HepG2 (cell line): ENCODE data around the gene PIM3. TPM values are rescaled to one million over a fixed set of nuclear protein-coding genes. Genes with fewer than 3 reads are reported as not detected.
A peak's percentile ranks its signal among the peaks of the same experiment; 100 is the strongest.

Experiments
- ATAC-seq: fragments of 200-7000 bp; cut with Tn5 transposase; 3 replicates; pipeline ENCODE4 v1.9.1; 2020; ENCODE audit warnings: mild to moderate bottlenecking, moderate library complexity
- BruUV-seq: library from RNA; stranded (reverse); fragments of 400-500 nt; replicated peaks from 2 replicates; lab custom pipeline; 2021; lab: Mats Ljungman, UMichigan
- CTCF ChIA-PET: fragments of 300-600 bp; formaldehyde crosslinking; extraction: SDS; loops from one replicate; lab custom pipeline; 2021; ENCODE audit warnings: low total read pairs, inconsistent platforms, low intra/inter-chr PET ratio; lab: Yijun Ruan, JAX
- POLR2A ChIA-PET: fragments of 350-600 bp; sonication (Branson Sonifier 250); formaldehyde crosslinking; loops from one replicate; lab custom pipeline; 2020; ENCODE audit warnings: antibody characterized with exemption, inconsistent platforms; lab: Yijun Ruan, JAX
- DNase-seq: peaks from one replicate; pipeline ENCODE4 v3.0.0-alpha.2; 2015; ENCODE audit warnings: low spot score
- FAIRE-seq: peaks from 3 replicates; lab custom pipeline; 2011; peaks lifted over from hg19 to GRCh38; lab: Jason Lieb, UNC
- H2AFZ ChIP-seq: one replicate; pipeline ENCODE4 v1.6.1; 2011; ENCODE audit warnings: low read length, inconsistent platforms
- H3K27ac ChIP-seq: fragments of 300-600 bp; 3 replicates; pipeline ENCODE4 v1.8.0; 2011; ENCODE audit warnings: mixed run types, mild to moderate bottlenecking, mixed read lengths, low read length, inconsistent platforms; ENCODE audit not compliant: insufficient read depth; ENCODE audit errors: extremely low read length
- H3K27me3 ChIP-seq, 2 experiments: fragments of 200-600 bp in 1 of 2; 2 replicates in 1 of 2; 3 replicates in 1 of 2; pipeline versions ENCODE4 v1.6.0 to v1.8.0; 2011; ENCODE audit warnings: low read length in 2 of 2, mild to moderate bottlenecking in 2 of 2, moderate library complexity in 2 of 2, inconsistent platforms in 1 of 2; ENCODE audit not compliant: insufficient read depth in 2 of 2, control insufficient read depth in 1 of 2
- H3K36me3 ChIP-seq, 2 experiments: fragments of 200-600 bp in 1 of 2; replicated peaks in 1 of 2; 2 replicates in 1 of 2; 3 replicates in 1 of 2; pipeline versions ENCODE4 v1.5.1 to v1.8.0; 2011; ENCODE audit warnings: low read length in 2 of 2, inconsistent platforms in 1 of 2; ENCODE audit not compliant: insufficient read depth in 2 of 2, control insufficient read depth in 1 of 2
- H3K4me1 ChIP-seq: 2 replicates; pipeline ENCODE4 v1.5.1; 2012; ENCODE audit warnings: low read length, inconsistent platforms; ENCODE audit not compliant: insufficient read depth
- H3K4me2 ChIP-seq: 2 replicates; pipeline ENCODE4 v1.6.0; 2011; ENCODE audit warnings: low read depth, low read length, inconsistent platforms
- H3K4me3 ChIP-seq, 3 experiments: fragments of 200-600 bp in 1 of 3; sonication (generic), shearing (Covaris generic) in 1 of 3; replicated peaks in 1 of 3; 2 replicates each; pipeline ENCODE4 v1.5.1; 2011 to 2016; ENCODE audit warnings: low read length in 3 of 3, inconsistent platforms in 2 of 3, low read depth in 2 of 3, mild to moderate bottlenecking in 2 of 3, control low read depth in 1 of 3, mixed read lengths in 1 of 3; ENCODE audit not compliant: insufficient read depth in 1 of 3
- H3K79me2 ChIP-seq: one replicate; pipeline ENCODE4 v1.6.1; 2011; ENCODE audit warnings: low read length, inconsistent platforms; ENCODE audit not compliant: insufficient read depth
- H3K9ac ChIP-seq: 2 replicates; pipeline ENCODE4 v1.6.0; 2011; ENCODE audit warnings: mild to moderate bottlenecking, low read depth, low read length, inconsistent platforms; ENCODE audit not compliant: insufficient read depth
- H3K9me3 ChIP-seq: 2 replicates; pipeline ENCODE4 v1.5.1; 2012; ENCODE audit warnings: mild to moderate bottlenecking, low read length
- H4K20me1 ChIP-seq: 2 replicates; pipeline ENCODE4 v1.6.0; 2011; ENCODE audit warnings: inconsistent platforms, mild to moderate bottlenecking, low read length, moderate library complexity; ENCODE audit not compliant: insufficient read depth
- GABPB1 ChIP-seq: IDR thresholded peaks from 2 replicates; pipeline ENCODE4 v1.6.1; 2016; ENCODE audit warnings: mild to moderate bottlenecking, missing genetic modification reagents, moderate library complexity, missing compliant biosample characterization
- GLI4 ChIP-seq: sonication (generic); formaldehyde crosslinking; IDR thresholded peaks from 2 replicates; pipeline ENCODE4 v1.5.1; 2020; ENCODE audit warnings: missing genetic modification reagents, mild to moderate bottlenecking, moderate library complexity, borderline replicate concordance
- HNRNPLL ChIP-seq: fragments of 200-400 bp; formaldehyde crosslinking; IDR thresholded peaks from 2 replicates; pipeline ENCODE4 v1.6.1; 2017; ENCODE audit warnings: mild to moderate bottlenecking, low read depth, low read length; ENCODE audit not compliant: poor library complexity, severe bottlenecking
- KDM5B ChIP-seq: sonication (generic); formaldehyde crosslinking; IDR thresholded peaks from 2 replicates; pipeline ENCODE4 v1.4.0; 2020; ENCODE audit warnings: missing genetic modification reagents, mild to moderate bottlenecking, borderline replicate concordance
- SMYD3 ChIP-seq: sonication (generic); formaldehyde crosslinking; IDR thresholded peaks from 2 replicates; pipeline ENCODE4 v1.8.1; 2023; ENCODE audit warnings: mild to moderate bottlenecking, missing genetic modification reagents
- ZBTB1 ChIP-seq: sonication (generic); formaldehyde crosslinking; IDR thresholded peaks from 2 replicates; pipeline ENCODE4 v1.4.0; 2020; ENCODE audit warnings: missing genetic modification reagents, borderline replicate concordance
- ZBTB7B ChIP-seq: sonication (generic); formaldehyde crosslinking; IDR thresholded peaks from 2 replicates; pipeline ENCODE4 v1.4.0; 2020; ENCODE audit warnings: missing genetic modification reagents
- ZFP36L1 ChIP-seq: sonication (generic); formaldehyde crosslinking; IDR thresholded peaks from 2 replicates; pipeline ENCODE4 v1.8.0; 2022; ENCODE audit warnings: mild to moderate bottlenecking, missing genetic modification reagents, moderate library complexity
- ZFP36L2 ChIP-seq: sonication (generic); formaldehyde crosslinking; IDR thresholded peaks from 2 replicates; pipeline ENCODE4 v1.4.0; 2020; ENCODE audit warnings: missing genetic modification reagents
- ZNF329 ChIP-seq: sonication (generic); formaldehyde crosslinking; IDR thresholded peaks from 2 replicates; pipeline ENCODE4 v1.9.0; 2021; ENCODE audit warnings: low read depth, mild to moderate bottlenecking, missing genetic modification reagents
- ZNF343 ChIP-seq: sonication (generic); formaldehyde crosslinking; IDR thresholded peaks from 2 replicates; pipeline ENCODE4 v1.4.0; 2020; ENCODE audit warnings: mild to moderate bottlenecking, missing genetic modification reagents
- ZNF451 ChIP-seq: sonication (generic); formaldehyde crosslinking; IDR thresholded peaks from 2 replicates; pipeline ENCODE4 v1.5.0; 2020; ENCODE audit warnings: mild to moderate bottlenecking, missing genetic modification reagents
- ZNF501 ChIP-seq: sonication (generic); formaldehyde crosslinking; IDR thresholded peaks from 2 replicates; pipeline ENCODE4 v1.5.1; 2020; ENCODE audit warnings: mild to moderate bottlenecking, moderate library complexity, missing genetic modification reagents
- WGBS: methylation state at CpG from one replicate; pipeline ENCODE4 v1.1.6; 2017; ENCODE audit warnings: low lambda C conversion rate; 5-methylcytosine and 5-hydroxymethylcytosine counted together
- in situ Hi-C: cut with HindIII; loops from 2 replicates; pipeline ENCODE4 v1.10.0; 2017; ENCODE audit warnings: low pct_unique_long_range_greater_than_20kb; ENCODE audit not compliant: extremely low pct_ligation_motif_present
- intact Hi-C: fragments of 100-400 bp; cut with micrococcal nuclease; formaldehyde crosslinking; loops from one replicate; pipeline ENCODE4 v1.10.0; 2022; ENCODE audit not compliant: unreplicated experiment
- polyA plus RNA-seq, 8 experiments: library from polyadenylated mRNA; depleted of rRNA in 3 of 8; stranded (reverse) in 7 of 8; unstranded in 1 of 8; fragments of >200 nt; fragmentation: Illumina TruSeq in 4 of 8; extraction: Trizol in 4 of 8; gene quantifications; 2 replicates each; pipeline versions ENCODE4 v1.2.1 to v1.2.3, GENCODE V29; 2011 to 2016; ENCODE audit warnings: low read depth in 4 of 8, missing spikeins in 1 of 8, mixed read lengths in 1 of 8; ENCODE audit not compliant: insufficient read depth in 1 of 8
- total RNA-seq, 5 experiments: library from RNA; depleted of rRNA; stranded (reverse); fragments of >200 nt; fragmentation: Illumina TruSeq; extraction: Trizol; gene quantifications; 2 replicates each; pipeline ENCODE4 v1.2.3, GENCODE V29; 2016; ENCODE audit warnings: low read depth in 1 of 5
- TF ChIP-seq, protein P1 (sequence below): sonication (generic); formaldehyde crosslinking; IDR thresholded peaks from 2 replicates; pipeline ENCODE4 v1.4.0; 2020; ENCODE audit warnings: missing genetic modification reagents, borderline replicate concordance

The PIM3 gene
- total and polyA plus RNA-seq, 2 of the 13 experiments (the other 11 are each of a cell fraction or from before 2014, with no cell fraction given) = 21.6 to 31.2 TPM

DNA sequence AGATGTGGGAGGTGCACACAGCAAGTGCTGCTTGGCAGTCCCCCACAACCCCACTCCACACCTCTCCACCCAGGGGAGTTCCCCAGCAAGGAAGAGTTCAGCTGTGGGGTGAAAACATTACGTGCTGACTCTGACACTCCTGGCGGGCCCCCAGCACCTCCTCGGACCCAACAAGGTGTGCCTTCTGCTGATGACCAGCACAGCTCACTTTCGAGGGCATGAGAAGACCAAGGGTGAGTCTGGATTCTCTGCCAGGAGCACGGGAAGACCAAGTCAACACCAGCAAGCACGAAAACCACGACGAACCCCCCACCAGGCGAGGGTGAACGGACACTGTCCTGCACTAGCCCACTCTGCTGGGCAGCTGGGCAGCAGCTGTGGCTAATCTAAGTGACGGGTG is 43.7 kb upstream of the PIM3 start:
- peak; percentile 20 for TF ChIP-seq HNRNPLL
- no peak for TF ChIP-seq ZFP36L2 (CRISPR knock-in tag)
- TF ChIP-seq ZNF501 (CRISPR knock-in tag) = no peak
- no peak for TF ChIP-seq KDM5B (CRISPR knock-in tag)
- ChIA-PET CTCF (no interaction called here), POLR2A (interaction anchor here (2.1 kb wide), 1 partner anchor 35 kb away, joined by 4 read pairs; no protein-coding TSS in a partner anchor)
- FAIRE-seq (no peak), ATAC-seq (no peak), DNase-seq (no peak)
- intact Hi-C loops (no loop called here), in situ Hi-C loops (no loop called here)
- Histone ChIP-seq H3K9ac (no peak overlapping the region; the same call in 1 of the 2 replicates), H3K27ac (no peak overlapping the region), H3K4me1 (peaks cover 26% of the 10 kb centered on the region), H4K20me1 (no peaks in the 10 kb centered on the region), H3K27me3 (no peaks in the 10 kb centered on the region), H3K9me3 (no peaks in the 10 kb centered on the region), H3K36me3 (peaks cover 4 to 25% of the 10 kb centered on the region in 2 experiments; a peak in 4 of 5 replicates), H2AFZ (no peak overlapping the region), H3K4me3 (peak overlapping the region in 1 of 3 experiments; percentile 82; a peak in 2 of 6 replicates), H3K4me2 (peak overlapping the region; percentile 70), H3K79me2 (peaks cover 10% of the 10 kb centered on the region)
- 96% methylated on average over 8 of the region's 11 CpGs for WGBS
- TSS peak; percentile 60 for BruUV-seq

DNA sequence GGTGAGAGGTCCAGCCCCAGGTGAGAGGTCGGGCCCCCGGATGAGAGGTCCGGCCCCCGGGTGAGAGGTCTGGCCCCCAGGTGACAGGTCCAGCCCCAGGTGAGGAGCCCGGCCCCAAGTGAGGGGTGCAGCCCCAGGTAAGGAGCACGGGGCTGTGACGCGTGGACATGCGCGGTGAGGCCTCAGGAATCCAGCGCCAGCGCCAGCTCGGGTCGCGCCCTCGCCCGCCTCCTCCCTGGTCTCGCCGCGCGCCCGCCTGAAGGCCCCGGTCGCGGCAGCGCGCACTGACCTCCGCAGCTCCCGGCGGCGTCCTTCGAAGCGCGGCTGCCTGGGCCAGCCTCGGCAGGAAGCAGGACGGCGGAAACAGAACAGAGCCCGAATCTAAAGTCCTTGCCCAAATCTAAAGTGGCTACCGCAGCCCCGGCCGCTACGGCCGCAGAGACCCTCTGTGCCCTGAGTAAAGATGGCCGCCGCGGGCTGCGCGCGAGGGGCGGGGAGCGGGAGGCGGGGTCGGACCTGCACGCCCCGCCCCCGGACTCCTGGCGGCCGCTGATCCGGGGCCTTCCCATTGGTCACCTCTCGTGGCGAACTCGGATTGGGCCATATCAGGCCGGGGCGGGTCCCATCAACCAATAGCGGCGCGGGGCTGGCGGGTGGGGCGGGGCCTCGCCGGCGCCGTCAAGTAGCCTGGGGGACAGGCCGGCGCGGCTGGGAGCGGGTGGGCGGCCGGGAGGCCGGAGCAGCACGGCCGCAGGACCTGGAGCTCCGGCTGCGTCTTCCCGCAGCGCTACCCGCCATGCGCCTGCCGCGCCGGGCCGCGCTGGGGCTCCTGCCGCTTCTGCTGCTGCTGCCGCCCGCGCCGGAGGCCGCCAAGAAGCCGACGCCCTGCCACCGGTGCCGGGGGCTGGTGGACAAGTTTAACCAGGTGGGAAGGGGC is 42.3 kb upstream of the PIM3 start, which contains the start of the genes ALG12 and CRELD2:
Gene ALG12, minus strand, starts transcription at position 465 of the 937 bp plus-strand sequence. CDS start 4,673 bp downstream, outside the sequence.
Gene CRELD2, plus strand, starts transcription at position 661 of the 937 bp plus-strand sequence. Its CDS starts 136 bp downstream, at position 797.
- Histone ChIP-seq H3K27ac (peak within 1 kb of the TSS; percentile 93), H4K20me1 (no peaks in the 10 kb centered on the region), H3K9ac (peak within 1 kb of the TSS; percentile 88), H3K36me3 (peaks cover under 1 to 16% of the 10 kb centered on the region in 2 experiments; a peak in 4 of 5 replicates), H3K9me3 (no peaks in the 10 kb centered on the region), H3K4me3 (peak within 1 kb of the TSS; percentile 82 to 85 (median 83)), H3K4me1 (peaks cover 26% of the 10 kb centered on the region), H3K27me3 (no peaks in the 10 kb centered on the region), H3K79me2 (peaks cover 10% of the 10 kb centered on the region), H3K4me2 (peak within 1 kb of the TSS; percentile 93), H2AFZ (no peak within 1 kb of the TSS)
- intact Hi-C loops (loop anchor here (1.0 to 2.0 kb wide), 3 partner anchors 49 to 151 kb away; partner anchors contain the start of gene ZBED4), in situ Hi-C loops (no loop called here)
- ATAC-seq = peak; percentile 96
- BruUV-seq = no TSS peak
- peak; percentile 40 for FAIRE-seq
- no CpG with 5 or more reads among the region's 103 CpGs for WGBS
- CTCF ChIA-PET = no interaction called here
- peak; percentile 91 for DNase-seq
- POLR2A ChIA-PET = interaction anchor here (0.7 to 2.1 kb wide), 7 partner anchors 18 to 62 kb away, joined by 3 to 6 read pairs (median 4); no protein-coding TSS in a partner anchor
- TF ChIP-seq SMYD3 (peak; percentile 75; the same call in 1 of the 2 replicates), ZBTB7B (CRISPR knock-in tag) (peak; percentile 63; the same call in 1 of the 2 replicates), ZNF329 (CRISPR knock-in tag) (no peak), GABPB1 (CRISPR knock-in tag) (peak; percentile 84), ZBTB1 (no peak), GLI4 (CRISPR knock-in tag) (0 out of 2 replicates have a peak, but pooled peaks have one; percentile 44), ZFP36L1 (CRISPR knock-in tag) (0 out of 2 replicates have a peak, but pooled peaks have one; percentile 35), ZNF343 (CRISPR knock-in tag) (peak; percentile 35; the same call in 1 of the 2 replicates), ZNF451 (no peak)
- TF ChIP-seq, protein P1, sequence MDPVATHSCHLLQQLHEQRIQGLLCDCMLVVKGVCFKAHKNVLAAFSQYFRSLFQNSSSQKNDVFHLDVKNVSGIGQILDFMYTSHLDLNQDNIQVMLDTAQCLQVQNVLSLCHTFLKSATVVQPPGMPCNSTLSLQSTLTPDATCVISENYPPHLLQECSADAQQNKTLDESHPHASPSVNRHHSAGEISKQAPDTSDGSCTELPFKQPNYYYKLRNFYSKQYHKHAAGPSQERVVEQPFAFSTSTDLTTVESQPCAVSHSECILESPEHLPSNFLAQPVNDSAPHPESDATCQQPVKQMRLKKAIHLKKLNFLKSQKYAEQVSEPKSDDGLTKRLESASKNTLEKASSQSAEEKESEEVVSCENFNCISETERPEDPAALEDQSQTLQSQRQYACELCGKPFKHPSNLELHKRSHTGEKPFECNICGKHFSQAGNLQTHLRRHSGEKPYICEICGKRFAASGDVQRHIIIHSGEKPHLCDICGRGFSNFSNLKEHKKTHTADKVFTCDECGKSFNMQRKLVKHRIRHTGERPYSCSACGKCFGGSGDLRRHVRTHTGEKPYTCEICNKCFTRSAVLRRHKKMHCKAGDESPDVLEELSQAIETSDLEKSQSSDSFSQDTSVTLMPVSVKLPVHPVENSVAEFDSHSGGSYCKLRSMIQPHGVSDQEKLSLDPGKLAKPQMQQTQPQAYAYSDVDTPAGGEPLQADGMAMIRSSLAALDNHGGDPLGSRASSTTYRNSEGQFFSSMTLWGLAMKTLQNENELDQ (CRISPR knock-in tag) = no peak
